B cell (primary cell): ENCODE results near the gene AGRN. TPM values are rescaled to one million over a fixed set of nuclear protein-coding genes. Genes with fewer than 3 reads are reported as not detected.

Source experiments
- ATAC-seq: fragments of 200-7000 bp; cut with Tn5 transposase; one replicate; pipeline ENCODE4 v1.10.0; 2021; ENCODE audit warnings: low read depth, mild to moderate bottlenecking, moderate number of reproducible peaks, moderate library complexity
- CTCF ChIA-PET: fragments of 350-600 bp; sonication (Branson Sonifier 250); formaldehyde crosslinking; loops from one replicate; lab custom pipeline; 2021; ENCODE audit warnings: antibody characterized with exemption, inconsistent platforms; lab: Charles Lee
- POLR2A ChIA-PET: fragments of 350-600 bp; sonication (Branson Sonifier 250); formaldehyde crosslinking; loops from one replicate; lab custom pipeline; 2021; ENCODE audit warnings: antibody characterized with exemption; lab: Charles Lee
- DNase-seq: peaks from one replicate; pipeline ENCODE4 v3.0.0; 2013
- H2AFZ ChIP-seq: 2 replicates; pipeline ENCODE4 v1.6.1; 2012; ENCODE audit warnings: mild to moderate bottlenecking, low read depth, low read length; ENCODE audit not compliant: insufficient read depth, poor library complexity, severe bottlenecking
- H3K27ac ChIP-seq, 2 donors: 1 replicate in 1 of 2; 2 replicates in 1 of 2; pipeline ENCODE4 v1.5.1; 2012 to 2013; ENCODE audit warnings: low read length in 2 of 2, mild to moderate bottlenecking in 2 of 2, moderate library complexity in 1 of 2
- H3K27me3 ChIP-seq, 4 experiments: fragments of 200-600 bp in 1 of 4; sonication (generic) in 1 of 4; replicated peaks in 1 of 4; 1 replicate in 2 of 4; 2 replicates in 2 of 4; pipeline versions ENCODE4 v1.6.1 to v1.7.0; 2013 to 2016; ENCODE audit warnings: low read length in 3 of 4, mild to moderate bottlenecking in 2 of 4, mixed read lengths in 1 of 4, moderate library complexity in 1 of 4; ENCODE audit not compliant: insufficient read depth in 4 of 4, control insufficient read depth in 3 of 4; ENCODE audit errors: control extremely low read depth in 1 of 4
- H3K36me3 ChIP-seq, 2 experiments: replicated peaks in 1 of 2; 1 replicate in 1 of 2; 2 replicates in 1 of 2; pipeline versions ENCODE4 v1.6.1 to v1.7.1; 2013; ENCODE audit warnings: low read length in 1 of 2; ENCODE audit not compliant: insufficient read depth in 2 of 2, control insufficient read depth in 1 of 2; ENCODE audit errors: control extremely low read depth in 1 of 2, extremely low read depth in 1 of 2
- H3K4me1 ChIP-seq, 2 donors: fragments of 200-600 bp in 1 of 2; sonication (generic) in 1 of 2; 1 replicate in 1 of 2; 2 replicates in 1 of 2; pipeline versions ENCODE4 v1.5.1 to v1.6.1; 2013 to 2017; ENCODE audit warnings: low read length in 2 of 2; ENCODE audit not compliant: control insufficient read depth in 2 of 2, insufficient read depth in 2 of 2
- H3K4me2 ChIP-seq: replicated peaks from 2 replicates; pipeline ENCODE3; 2012; ENCODE audit warnings: mild to moderate bottlenecking, low read depth, low read length; ENCODE audit not compliant: poor library complexity, severe bottlenecking
- H3K4me3 ChIP-seq, 5 experiments: fragments of 200-600 bp in 1 of 5; sonication (generic) in 1 of 5; 1 replicate in 3 of 5; 2 replicates in 2 of 5; pipeline versions ENCODE4 v1.5.1 to v1.7.0; 2011 to 2016; ENCODE audit warnings: low read length in 4 of 5, mild to moderate bottlenecking in 4 of 5, low read depth in 2 of 5, control low read depth in 1 of 5, moderate library complexity in 1 of 5; ENCODE audit not compliant: insufficient read depth in 1 of 5; ENCODE audit errors: control extremely low read depth in 1 of 5, extremely low read depth in 1 of 5
- H3K79me2 ChIP-seq: fragments of 200-600 bp; sonication (generic); one replicate; pipeline ENCODE4 v1.6.0; 2016; ENCODE audit warnings: low read length; ENCODE audit not compliant: control insufficient read depth, insufficient read depth
- H3K9ac ChIP-seq: fragments of 200-600 bp; sonication (generic); 2 replicates; pipeline ENCODE4 v1.6.1; 2017; ENCODE audit warnings: mild to moderate bottlenecking, low read length, moderate library complexity
- H3K9me3 ChIP-seq, 3 donors: one replicate each; pipeline versions ENCODE4 v1.6.1 to v1.7.1; 2013; ENCODE audit warnings: low read length in 2 of 3; ENCODE audit not compliant: control insufficient read depth in 2 of 3, insufficient read depth in 1 of 3; ENCODE audit errors: control extremely low read depth in 1 of 3
- H4K20me1 ChIP-seq: 2 replicates; pipeline ENCODE4 v1.6.0; 2012; ENCODE audit warnings: mild to moderate bottlenecking, low read length; ENCODE audit not compliant: insufficient read depth, control insufficient read depth, poor library complexity, severe bottlenecking
- H3K27ac Mint-ChIP-seq: one replicate; pipeline ENCODE4 v1.8.0; 2021; ENCODE audit warnings: mixed read lengths
- H3K27me3 Mint-ChIP-seq: one replicate; pipeline ENCODE4 v1.8.0; 2021; ENCODE audit warnings: mixed read lengths
- H3K4me1 Mint-ChIP-seq: one replicate; pipeline ENCODE4 v1.8.0; 2021; ENCODE audit warnings: mixed read lengths
- H3K4me3 Mint-ChIP-seq: one replicate; pipeline ENCODE4 v1.8.0; 2021; ENCODE audit warnings: mixed read lengths
- H3K9me3 Mint-ChIP-seq: one replicate; pipeline ENCODE4 v1.8.0; 2022; ENCODE audit warnings: mixed read lengths; ENCODE audit not compliant: insufficient read depth
- EZH2 ChIP-seq: IDR thresholded peaks from 2 replicates; pipeline ENCODE4 v1.6.1; 2012; ENCODE audit warnings: borderline replicate concordance, low read depth, mild to moderate bottlenecking, moderate library complexity, low read length; ENCODE audit not compliant: insufficient read depth, poor library complexity, severe bottlenecking
- WGBS: methylation state at CpG from one replicate; pipeline ENCODE4 v1.1.5; 2013; ENCODE audit warnings: missing lambda C conversion rate; ENCODE audit not compliant: insufficient coverage; 5-methylcytosine and 5-hydroxymethylcytosine counted together
- intact Hi-C: fragments of 100-400 bp; cut with micrococcal nuclease; formaldehyde crosslinking; loops from one replicate; pipeline ENCODE4 v1.10.0; 2022
- polyA plus RNA-seq: library from polyadenylated mRNA; depleted of rRNA; stranded (reverse); fragments of >200 nt; gene quantifications from 2 replicates; pipeline ENCODE4 v1.2.3, GENCODE V29; 2012
- total RNA-seq, 2 donors: library from RNA; stranded (reverse); fragments of 120-200 nt in 1 of 2; gene quantifications; 1 replicate in 1 of 2; 2 replicates in 1 of 2; pipeline versions ENCODE4 v1.2.3 to v1.2.4, GENCODE V29; 2013 to 2022
- TF ChIP-seq, protein P1 (sequence below): fragments of 200-600 bp; IDR thresholded peaks from one replicate; pipeline ENCODE4 v1.8.0; 2022; ENCODE audit warnings: antibody characterized with exemption, mild to moderate bottlenecking

The AGRN gene
- total and polyA plus RNA-seq, 2 donors (not counting 1 experiment from before 2014, with no cell fraction given), result 7.3 to 31.3 TPM

DNA sequence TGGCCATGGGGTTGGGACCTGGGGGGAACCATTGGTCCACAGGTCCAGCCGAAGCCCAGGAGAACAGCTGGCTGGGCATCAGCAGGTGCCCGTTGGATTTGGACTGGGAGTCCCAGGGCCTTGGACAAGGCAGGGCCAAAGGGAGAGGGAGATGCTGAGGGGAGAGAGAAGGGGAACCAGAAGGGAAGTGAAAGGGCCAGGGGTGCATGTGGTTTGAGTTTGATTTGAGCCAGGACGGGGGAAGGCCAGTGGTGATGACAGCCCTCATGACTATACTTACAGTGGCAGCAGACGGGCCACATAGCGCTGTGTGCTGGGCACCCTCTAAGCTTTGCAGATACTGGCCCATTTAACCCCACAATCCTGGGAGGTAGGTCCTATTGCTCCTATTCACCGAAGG lies 18.8 kb downstream of the AGRN start:
- Histone ChIP-seq H3K79me2 (no peaks in the 10 kb centered on the region), H3K27me3 (peaks cover 0 to 44% (median 11%) of the 10 kb centered on the region in 4 experiments), H4K20me1 (peaks cover 11% of the 10 kb centered on the region), H3K27ac (no peak overlapping the region), H3K36me3 (no peaks in the 10 kb centered on the region), H3K4me2 (peak overlapping the region; percentile 91), H2AFZ (no peak overlapping the region), H3K9me3 (peaks cover 0 to 10% (median 0%) of the 10 kb centered on the region in 3 donors), H3K4me1 (peaks cover 33% of the 10 kb centered on the region in 2 donors), H3K9ac (no peak overlapping the region), H3K4me3 (no peak overlapping the region)
- DNase-seq (peak; percentile 76), ATAC-seq (peak; percentile 54)
- no peak for TF ChIP-seq EZH2
- TF ChIP-seq, protein P1, sequence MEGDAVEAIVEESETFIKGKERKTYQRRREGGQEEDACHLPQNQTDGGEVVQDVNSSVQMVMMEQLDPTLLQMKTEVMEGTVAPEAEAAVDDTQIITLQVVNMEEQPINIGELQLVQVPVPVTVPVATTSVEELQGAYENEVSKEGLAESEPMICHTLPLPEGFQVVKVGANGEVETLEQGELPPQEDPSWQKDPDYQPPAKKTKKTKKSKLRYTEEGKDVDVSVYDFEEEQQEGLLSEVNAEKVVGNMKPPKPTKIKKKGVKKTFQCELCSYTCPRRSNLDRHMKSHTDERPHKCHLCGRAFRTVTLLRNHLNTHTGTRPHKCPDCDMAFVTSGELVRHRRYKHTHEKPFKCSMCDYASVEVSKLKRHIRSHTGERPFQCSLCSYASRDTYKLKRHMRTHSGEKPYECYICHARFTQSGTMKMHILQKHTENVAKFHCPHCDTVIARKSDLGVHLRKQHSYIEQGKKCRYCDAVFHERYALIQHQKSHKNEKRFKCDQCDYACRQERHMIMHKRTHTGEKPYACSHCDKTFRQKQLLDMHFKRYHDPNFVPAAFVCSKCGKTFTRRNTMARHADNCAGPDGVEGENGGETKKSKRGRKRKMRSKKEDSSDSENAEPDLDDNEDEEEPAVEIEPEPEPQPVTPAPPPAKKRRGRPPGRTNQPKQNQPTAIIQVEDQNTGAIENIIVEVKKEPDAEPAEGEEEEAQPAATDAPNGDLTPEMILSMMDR, result no peak
- Mint-ChIP-seq H3K4me1 (peaks cover 35% of the 10 kb centered on the region), H3K4me3 (peak overlapping the region; percentile 78), H3K9me3 (no peaks in the 10 kb centered on the region), H3K27ac (peak overlapping the region; percentile 59), H3K27me3 (peaks cover 21% of the 10 kb centered on the region)
- intact Hi-C loops, result loop anchor here (10.0 kb wide), 2 partner anchors 166 to 196 kb away; partner anchors contain the start of genes B3GALT6, SDF4 and TNFRSF18
- 47% methylated on average over 5 of the region's 6 CpGs for WGBS
- ChIA-PET POLR2A (interaction anchor here (0.6 to 1.8 kb wide), 8 partner anchors 19 to 678 kb away, joined by 3 to 5 read pairs (median 4); partner anchors contain the start of gene C1orf159), CTCF (interaction anchor here (0.8 to 4.2 kb wide), 4 partner anchors 22 to 84 kb away, joined by 3 to 29 read pairs (median 4); no protein-coding TSS in a partner anchor)
